OCI-LY7 (cell line): ENCODE data around the gene TLX3. TPM values are rescaled to one million over a fixed set of nuclear protein-coding genes. Genes with fewer than 3 reads are reported as not detected.

Experiments
- BruUV-seq: library from RNA; stranded (reverse); fragments of 400-500 nt; replicated peaks from 2 replicates; lab custom pipeline; 2021; lab: Mats Ljungman, UMichigan
- CTCF ChIA-PET: fragments of 300-600 bp; sonication (Branson Sonifier 250); formaldehyde crosslinking; loops from one replicate; lab custom pipeline; 2022; ENCODE audit warnings: antibody characterized with exemption; ENCODE audit not compliant: unreplicated experiment; lab: Charles Lee
- POLR2A ChIA-PET: fragments of 300-600 bp; sonication (Branson Sonifier 250); formaldehyde crosslinking; loops from one replicate; lab custom pipeline; 2022; ENCODE audit warnings: antibody characterized with exemption; lab: Charles Lee
- DNase-seq: peaks from one replicate; pipeline ENCODE4 v3.0.0-alpha.2; 2015; ENCODE audit warnings: low spot score
- H2AFZ ChIP-seq: fragments of 200-600 bp; sonication (generic), shearing (Covaris generic); 2 replicates; pipeline ENCODE4 v1.6.1; 2014; ENCODE audit warnings: mild to moderate bottlenecking, antibody characterized with exemption, low read length, moderate library complexity
- H3K27ac ChIP-seq: fragments of 200-600 bp; sonication (generic); 2 replicates; pipeline ENCODE4 v1.5.1; 2014; ENCODE audit warnings: mixed run types, low read depth, mild to moderate bottlenecking, moderate library complexity, low read length, inconsistent platforms; ENCODE audit not compliant: poor library complexity, severe bottlenecking
- H3K36me3 ChIP-seq: fragments of 200-600 bp; sonication (generic); 2 replicates; pipeline ENCODE4 v1.6.1; 2014; ENCODE audit warnings: mild to moderate bottlenecking, antibody characterized with exemption, low read length, moderate library complexity, mixed read lengths; ENCODE audit not compliant: insufficient read depth
- H3K4me1 ChIP-seq: fragments of 200-600 bp; sonication (generic); 2 replicates; pipeline ENCODE4 v1.5.1; 2014; ENCODE audit warnings: mild to moderate bottlenecking, low read length; ENCODE audit not compliant: insufficient read depth, poor library complexity, severe bottlenecking
- H3K4me2 ChIP-seq: fragments of 200-600 bp; sonication (generic); 2 replicates; pipeline ENCODE4 v1.6.1; 2014; ENCODE audit warnings: mild to moderate bottlenecking, low read length
- H3K4me3 ChIP-seq: fragments of 200-600 bp; sonication (generic); 2 replicates; pipeline ENCODE4 v1.5.1; 2014; ENCODE audit warnings: mild to moderate bottlenecking, low read depth, low read length; ENCODE audit not compliant: poor library complexity, severe bottlenecking
- H3K79me2 ChIP-seq: fragments of 200-600 bp; sonication (generic); 2 replicates; pipeline ENCODE4 v1.6.1; 2016; ENCODE audit warnings: low read depth, mild to moderate bottlenecking, low read length, moderate library complexity, mixed read lengths; ENCODE audit not compliant: insufficient read depth
- H3K9me2 ChIP-seq: fragments of 200-600 bp; sonication (generic); 2 replicates; pipeline ENCODE4 v1.6.1; 2016; ENCODE audit warnings: mild to moderate bottlenecking, low read length, mixed read lengths; ENCODE audit not compliant: insufficient read depth
- H3K9me3 ChIP-seq: fragments of 200-600 bp; sonication (generic); 2 replicates; pipeline ENCODE4 v1.6.1; 2014; ENCODE audit warnings: mild to moderate bottlenecking, mixed run types, low read length, mixed read lengths
- H4K20me1 ChIP-seq: fragments of 200-600 bp; sonication (generic); 2 replicates; pipeline ENCODE4 v1.6.1; 2014; ENCODE audit warnings: mild to moderate bottlenecking, antibody characterized with exemption, low read length, moderate library complexity, mixed read lengths; ENCODE audit not compliant: insufficient read depth
- EZH2phosphoT487 ChIP-seq: fragments of 200-600 bp; sonication (generic); IDR thresholded peaks from 2 replicates; pipeline ENCODE4 v1.6.1; 2018; ENCODE audit warnings: low read depth, borderline replicate concordance, mild to moderate bottlenecking, mixed run types, antibody characterized with exemption, low read length, moderate library complexity, mixed read lengths
- intact Hi-C: fragments of 100-400 bp; cut with micrococcal nuclease; formaldehyde crosslinking; loops from one replicate; pipeline ENCODE4 v1.10.0; 2022; ENCODE audit not compliant: unreplicated experiment
- total RNA-seq, 2 experiments: library from RNA; depleted of rRNA in 1 of 2; stranded (reverse); fragments of >200 nt in 1 of 2; shearing (Covaris generic) in 1 of 2; gene quantifications; 2 replicates each; pipeline ENCODE4 v1.2.3, GENCODE V29; 2014 to 2022
- TF ChIP-seq, protein P1 (sequence below): fragments of 200-600 bp; sonication (generic); conservative IDR thresholded peaks from 2 replicates; pipeline ENCODE4 v1.5.1; 2014; ENCODE audit warnings: mild to moderate bottlenecking, antibody characterized with exemption, low read length, moderate library complexity, mixed read lengths

Gene TLX3
- total RNA-seq, 2 experiments from 2014 or later, result not detected

DNA sequence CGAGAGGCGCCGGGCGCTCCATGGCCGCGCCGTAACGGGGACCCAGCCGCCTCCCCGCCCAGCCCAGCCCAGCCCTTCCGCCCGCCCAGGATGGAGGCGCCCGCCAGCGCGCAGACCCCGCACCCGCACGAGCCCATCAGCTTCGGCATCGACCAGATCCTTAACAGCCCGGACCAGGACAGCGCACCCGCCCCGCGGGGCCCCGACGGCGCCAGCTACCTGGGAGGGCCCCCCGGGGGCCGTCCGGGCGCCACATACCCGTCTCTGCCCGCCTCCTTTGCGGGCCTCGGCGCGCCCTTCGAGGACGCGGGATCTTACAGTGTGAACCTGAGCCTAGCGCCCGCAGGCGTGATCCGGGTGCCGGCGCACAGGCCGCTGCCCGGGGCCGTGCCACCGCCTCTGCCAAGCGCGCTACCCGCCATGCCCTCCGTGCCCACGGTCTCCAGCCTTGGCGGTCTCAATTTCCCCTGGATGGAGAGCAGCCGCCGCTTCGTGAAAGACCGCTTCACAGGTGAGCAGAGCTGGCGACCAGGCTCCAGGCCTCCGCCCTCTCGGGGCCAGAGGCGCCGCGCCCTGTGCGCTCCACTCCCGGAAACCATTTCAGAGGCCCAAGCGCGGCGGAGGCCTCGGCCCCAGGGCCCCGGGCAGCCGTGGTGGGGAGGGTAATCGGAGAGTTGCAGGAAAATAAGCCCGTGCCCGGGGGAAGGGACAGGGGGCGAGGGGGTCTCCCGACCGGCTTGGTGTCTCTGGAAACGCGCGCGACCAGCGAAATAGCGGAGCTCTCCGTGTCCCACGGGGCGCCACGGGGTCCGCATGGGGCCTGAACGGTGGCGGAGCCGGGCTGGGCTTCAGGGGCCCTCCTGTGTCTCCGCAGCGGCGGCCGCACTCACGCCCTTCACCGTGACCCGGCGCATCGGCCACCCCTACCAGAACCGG lies 496 bp downstream of the TLX3 start:
- no peaks in the 10 kb centered on the region for H3K4me1 ChIP-seq
- POLR2A ChIA-PET, result no interaction called here

DNA sequence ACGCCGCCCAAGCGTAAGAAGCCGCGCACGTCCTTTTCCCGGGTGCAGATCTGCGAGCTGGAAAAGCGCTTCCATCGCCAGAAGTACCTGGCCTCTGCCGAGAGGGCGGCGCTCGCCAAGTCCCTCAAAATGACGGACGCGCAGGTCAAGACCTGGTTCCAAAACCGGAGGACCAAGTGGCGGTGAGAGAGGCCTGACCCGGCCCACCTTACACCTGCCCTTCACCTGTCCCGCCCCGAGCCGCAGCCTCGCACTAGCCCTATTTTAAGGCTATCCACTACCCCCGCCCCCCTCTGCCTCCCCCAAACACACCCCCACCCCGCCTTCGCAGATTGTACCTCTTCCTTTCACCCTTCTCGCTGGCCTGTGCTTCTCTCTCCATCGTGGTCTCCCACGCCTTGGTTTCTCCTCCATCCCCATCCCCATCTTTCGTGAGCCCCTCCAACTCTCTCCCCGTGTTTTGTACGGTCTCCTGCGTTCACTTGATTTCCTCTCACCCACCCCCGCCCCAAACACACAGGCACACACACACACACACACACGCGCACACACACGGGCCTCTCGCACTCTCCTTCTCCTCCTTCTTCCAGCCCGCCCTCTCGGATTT lies 1.3 kb downstream of the TLX3 start:
- no peaks in the 10 kb centered on the region for H3K9me3 ChIP-seq
- DNase-seq, result no peak
- H3K4me2 ChIP-seq, result no peak overlapping the region
- H3K4me1 ChIP-seq, result no peaks in the 10 kb centered on the region
- no peak for TF ChIP-seq EZH2phosphoT487
- TF ChIP-seq, protein P1, sequence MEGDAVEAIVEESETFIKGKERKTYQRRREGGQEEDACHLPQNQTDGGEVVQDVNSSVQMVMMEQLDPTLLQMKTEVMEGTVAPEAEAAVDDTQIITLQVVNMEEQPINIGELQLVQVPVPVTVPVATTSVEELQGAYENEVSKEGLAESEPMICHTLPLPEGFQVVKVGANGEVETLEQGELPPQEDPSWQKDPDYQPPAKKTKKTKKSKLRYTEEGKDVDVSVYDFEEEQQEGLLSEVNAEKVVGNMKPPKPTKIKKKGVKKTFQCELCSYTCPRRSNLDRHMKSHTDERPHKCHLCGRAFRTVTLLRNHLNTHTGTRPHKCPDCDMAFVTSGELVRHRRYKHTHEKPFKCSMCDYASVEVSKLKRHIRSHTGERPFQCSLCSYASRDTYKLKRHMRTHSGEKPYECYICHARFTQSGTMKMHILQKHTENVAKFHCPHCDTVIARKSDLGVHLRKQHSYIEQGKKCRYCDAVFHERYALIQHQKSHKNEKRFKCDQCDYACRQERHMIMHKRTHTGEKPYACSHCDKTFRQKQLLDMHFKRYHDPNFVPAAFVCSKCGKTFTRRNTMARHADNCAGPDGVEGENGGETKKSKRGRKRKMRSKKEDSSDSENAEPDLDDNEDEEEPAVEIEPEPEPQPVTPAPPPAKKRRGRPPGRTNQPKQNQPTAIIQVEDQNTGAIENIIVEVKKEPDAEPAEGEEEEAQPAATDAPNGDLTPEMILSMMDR, result no peak
- no peak overlapping the region for H2AFZ ChIP-seq
- H3K79me2 ChIP-seq, result no peaks in the 10 kb centered on the region
- ChIA-PET POLR2A (no interaction called here), CTCF (no interaction called here)
- H3K36me3 ChIP-seq, result no peaks in the 10 kb centered on the region
- no peaks in the 10 kb centered on the region for H3K9me2 ChIP-seq
- no TSS peak for BruUV-seq
- H3K27ac ChIP-seq, result no peak overlapping the region
- H4K20me1 ChIP-seq, result no peaks in the 10 kb centered on the region
- H3K4me3 ChIP-seq, result no peak overlapping the region
- intact Hi-C loops, result no loop called here

More for the DNA sequence above, 496 bp downstream of the TLX3 start:
- Histone ChIP-seq H3K36me3 (no peaks in the 10 kb centered on the region), H3K9me3 (no peaks in the 10 kb centered on the region), H3K9me2 (no peaks in the 10 kb centered on the region), H3K4me2 (no peak overlapping the region), H3K79me2 (no peaks in the 10 kb centered on the region), H3K4me3 (no peak overlapping the region), H3K27ac (no peak overlapping the region), H2AFZ (no peak overlapping the region), H4K20me1 (no peaks in the 10 kb centered on the region)
- intact Hi-C loops, result no loop called here
- CTCF ChIA-PET, result no interaction called here
- DNase-seq, result no peak
- BruUV-seq, result no TSS peak
- no peak for TF ChIP-seq EZH2phosphoT487
- TF ChIP-seq, protein P1, result no peak
